B cell (primary cell): ENCODE measurements around the gene DHRS1. TPM values are rescaled to one million over a fixed set of nuclear protein-coding genes. Genes with fewer than 3 reads are reported as not detected.

Experiments
- ATAC-seq: fragments of 200-7000 bp; cut with Tn5 transposase; one replicate; pipeline ENCODE4 v1.10.0; 2021; ENCODE audit warnings: low read depth, mild to moderate bottlenecking, moderate number of reproducible peaks, moderate library complexity
- CTCF ChIA-PET: fragments of 350-600 bp; sonication (Branson Sonifier 250); formaldehyde crosslinking; loops from one replicate; lab custom pipeline; 2021; ENCODE audit warnings: antibody characterized with exemption, inconsistent platforms; lab: Charles Lee
- POLR2A ChIA-PET: fragments of 350-600 bp; sonication (Branson Sonifier 250); formaldehyde crosslinking; loops from one replicate; lab custom pipeline; 2021; ENCODE audit warnings: antibody characterized with exemption; lab: Charles Lee
- DNase-seq: peaks from one replicate; pipeline ENCODE4 v3.0.0; 2013
- H2AFZ ChIP-seq: 2 replicates; pipeline ENCODE4 v1.6.1; 2012; ENCODE audit warnings: mild to moderate bottlenecking, low read depth, low read length; ENCODE audit not compliant: insufficient read depth, poor library complexity, severe bottlenecking
- H3K27ac ChIP-seq, 2 donors: 1 replicate in 1 of 2; 2 replicates in 1 of 2; pipeline ENCODE4 v1.5.1; 2012 to 2013; ENCODE audit warnings: low read length in 2 of 2, mild to moderate bottlenecking in 2 of 2, moderate library complexity in 1 of 2
- H3K27me3 ChIP-seq, 4 experiments: fragments of 200-600 bp in 1 of 4; sonication (generic) in 1 of 4; replicated peaks in 1 of 4; 1 replicate in 2 of 4; 2 replicates in 2 of 4; pipeline versions ENCODE4 v1.6.1 to v1.7.0; 2013 to 2016; ENCODE audit warnings: low read length in 3 of 4, mild to moderate bottlenecking in 2 of 4, mixed read lengths in 1 of 4, moderate library complexity in 1 of 4; ENCODE audit not compliant: insufficient read depth in 4 of 4, control insufficient read depth in 3 of 4; ENCODE audit errors: control extremely low read depth in 1 of 4
- H3K36me3 ChIP-seq, 2 experiments: replicated peaks in 1 of 2; 1 replicate in 1 of 2; 2 replicates in 1 of 2; pipeline versions ENCODE4 v1.6.1 to v1.7.1; 2013; ENCODE audit warnings: low read length in 1 of 2; ENCODE audit not compliant: insufficient read depth in 2 of 2, control insufficient read depth in 1 of 2; ENCODE audit errors: control extremely low read depth in 1 of 2, extremely low read depth in 1 of 2
- H3K4me1 ChIP-seq, 2 donors: fragments of 200-600 bp in 1 of 2; sonication (generic) in 1 of 2; 1 replicate in 1 of 2; 2 replicates in 1 of 2; pipeline versions ENCODE4 v1.5.1 to v1.6.1; 2013 to 2017; ENCODE audit warnings: low read length in 2 of 2; ENCODE audit not compliant: control insufficient read depth in 2 of 2, insufficient read depth in 2 of 2
- H3K4me2 ChIP-seq: replicated peaks from 2 replicates; pipeline ENCODE3; 2012; ENCODE audit warnings: mild to moderate bottlenecking, low read depth, low read length; ENCODE audit not compliant: poor library complexity, severe bottlenecking
- H3K4me3 ChIP-seq, 5 experiments: fragments of 200-600 bp in 1 of 5; sonication (generic) in 1 of 5; 1 replicate in 3 of 5; 2 replicates in 2 of 5; pipeline versions ENCODE4 v1.5.1 to v1.7.0; 2011 to 2016; ENCODE audit warnings: low read length in 4 of 5, mild to moderate bottlenecking in 4 of 5, low read depth in 2 of 5, control low read depth in 1 of 5, moderate library complexity in 1 of 5; ENCODE audit not compliant: insufficient read depth in 1 of 5; ENCODE audit errors: control extremely low read depth in 1 of 5, extremely low read depth in 1 of 5
- H3K79me2 ChIP-seq: fragments of 200-600 bp; sonication (generic); one replicate; pipeline ENCODE4 v1.6.0; 2016; ENCODE audit warnings: low read length; ENCODE audit not compliant: control insufficient read depth, insufficient read depth
- H3K9ac ChIP-seq: fragments of 200-600 bp; sonication (generic); 2 replicates; pipeline ENCODE4 v1.6.1; 2017; ENCODE audit warnings: mild to moderate bottlenecking, low read length, moderate library complexity
- H3K9me3 ChIP-seq, 3 donors: one replicate each; pipeline versions ENCODE4 v1.6.1 to v1.7.1; 2013; ENCODE audit warnings: low read length in 2 of 3; ENCODE audit not compliant: control insufficient read depth in 2 of 3, insufficient read depth in 1 of 3; ENCODE audit errors: control extremely low read depth in 1 of 3
- H4K20me1 ChIP-seq: 2 replicates; pipeline ENCODE4 v1.6.0; 2012; ENCODE audit warnings: mild to moderate bottlenecking, low read length; ENCODE audit not compliant: insufficient read depth, control insufficient read depth, poor library complexity, severe bottlenecking
- H3K27ac Mint-ChIP-seq: one replicate; pipeline ENCODE4 v1.8.0; 2021; ENCODE audit warnings: mixed read lengths
- H3K27me3 Mint-ChIP-seq: one replicate; pipeline ENCODE4 v1.8.0; 2021; ENCODE audit warnings: mixed read lengths
- H3K4me1 Mint-ChIP-seq: one replicate; pipeline ENCODE4 v1.8.0; 2021; ENCODE audit warnings: mixed read lengths
- H3K4me3 Mint-ChIP-seq: one replicate; pipeline ENCODE4 v1.8.0; 2021; ENCODE audit warnings: mixed read lengths
- H3K9me3 Mint-ChIP-seq: one replicate; pipeline ENCODE4 v1.8.0; 2022; ENCODE audit warnings: mixed read lengths; ENCODE audit not compliant: insufficient read depth
- EZH2 ChIP-seq: IDR thresholded peaks from 2 replicates; pipeline ENCODE4 v1.6.1; 2012; ENCODE audit warnings: borderline replicate concordance, low read depth, mild to moderate bottlenecking, moderate library complexity, low read length; ENCODE audit not compliant: insufficient read depth, poor library complexity, severe bottlenecking
- WGBS: methylation state at CpG from one replicate; pipeline ENCODE4 v1.1.5; 2013; ENCODE audit warnings: missing lambda C conversion rate; ENCODE audit not compliant: insufficient coverage; 5-methylcytosine and 5-hydroxymethylcytosine counted together
- intact Hi-C: fragments of 100-400 bp; cut with micrococcal nuclease; formaldehyde crosslinking; loops from one replicate; pipeline ENCODE4 v1.10.0; 2022
- polyA plus RNA-seq: library from polyadenylated mRNA; depleted of rRNA; stranded (reverse); fragments of >200 nt; gene quantifications from 2 replicates; pipeline ENCODE4 v1.2.3, GENCODE V29; 2012
- total RNA-seq, 2 donors: library from RNA; stranded (reverse); fragments of 120-200 nt in 1 of 2; gene quantifications; 1 replicate in 1 of 2; 2 replicates in 1 of 2; pipeline versions ENCODE4 v1.2.3 to v1.2.4, GENCODE V29; 2013 to 2022
- TF ChIP-seq, protein P1 (sequence below): fragments of 200-600 bp; IDR thresholded peaks from one replicate; pipeline ENCODE4 v1.8.0; 2022; ENCODE audit warnings: antibody characterized with exemption, mild to moderate bottlenecking

Gene DHRS1
- total and polyA plus RNA-seq, 2 donors (not counting 1 experiment from before 2014, with no cell fraction given), result 42.7 to 76.9 TPM

DNA sequence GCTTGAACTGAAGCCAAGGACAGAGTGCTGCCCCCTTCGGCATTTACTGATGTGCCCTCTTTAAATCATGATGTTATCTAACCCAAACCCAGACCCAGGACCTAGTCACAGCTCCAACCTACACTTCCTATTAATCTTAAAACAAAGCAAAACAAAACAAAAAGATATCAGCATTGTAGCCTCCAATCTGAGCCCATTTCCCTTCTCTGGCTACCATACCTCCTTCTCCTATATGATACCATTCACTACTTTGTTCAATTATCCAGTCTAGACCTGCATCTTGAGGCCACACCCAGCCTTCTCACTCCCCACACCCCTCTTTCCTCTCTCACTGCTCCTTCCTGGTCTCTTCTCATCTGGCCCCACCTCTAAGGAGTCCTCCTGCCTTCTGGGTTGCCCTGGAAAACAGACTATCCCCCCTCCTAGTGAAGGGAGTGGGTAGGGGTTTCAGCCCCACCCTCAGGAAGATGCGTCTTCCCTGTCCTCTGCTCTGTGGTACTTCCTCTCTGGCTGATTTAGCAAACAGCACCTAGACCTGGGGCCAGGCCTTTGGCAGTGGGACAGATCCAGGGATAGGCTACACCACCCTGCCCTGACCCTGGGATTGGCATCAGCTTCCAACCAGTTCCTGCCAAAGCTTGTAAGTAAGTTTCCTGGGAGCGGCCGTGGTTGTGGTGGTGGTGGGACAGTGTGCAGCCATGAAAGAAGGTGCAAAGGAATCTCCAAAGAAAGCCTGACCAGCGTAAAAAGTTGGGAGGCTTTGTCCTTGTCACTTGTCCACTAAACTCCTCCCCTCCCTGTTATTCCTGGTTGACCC, 15.0 kb upstream of the DHRS1 start:
- Mint-ChIP-seq H3K27me3 (peaks cover 4% of the 10 kb centered on the region), H3K4me1 (peaks cover 42% of the 10 kb centered on the region), H3K27ac (peak overlapping the region; percentile 5), H3K4me3 (no peak overlapping the region), H3K9me3 (no peaks in the 10 kb centered on the region)
- Histone ChIP-seq H3K9ac (no peak overlapping the region), H3K9me3 (no peaks in the 10 kb centered on the region), H3K36me3 (no peaks in the 10 kb centered on the region), H3K27me3 (peaks cover 0 to 6% (median 0%) of the 10 kb centered on the region in 4 experiments), H2AFZ (no peak overlapping the region), H3K4me1 (peaks cover 38 to 48% of the 10 kb centered on the region in 2 donors), H3K27ac (no peak overlapping the region), H3K79me2 (no peaks in the 10 kb centered on the region), H3K4me2 (no peak overlapping the region), H3K4me3 (peak overlapping the region in 1 of 5 experiments; percentile 16), H4K20me1 (peaks cover 8% of the 10 kb centered on the region)
- 18% methylated on average over 1 of the region's 5 CpGs for WGBS
- no peak for TF ChIP-seq EZH2
- TF ChIP-seq, protein P1, sequence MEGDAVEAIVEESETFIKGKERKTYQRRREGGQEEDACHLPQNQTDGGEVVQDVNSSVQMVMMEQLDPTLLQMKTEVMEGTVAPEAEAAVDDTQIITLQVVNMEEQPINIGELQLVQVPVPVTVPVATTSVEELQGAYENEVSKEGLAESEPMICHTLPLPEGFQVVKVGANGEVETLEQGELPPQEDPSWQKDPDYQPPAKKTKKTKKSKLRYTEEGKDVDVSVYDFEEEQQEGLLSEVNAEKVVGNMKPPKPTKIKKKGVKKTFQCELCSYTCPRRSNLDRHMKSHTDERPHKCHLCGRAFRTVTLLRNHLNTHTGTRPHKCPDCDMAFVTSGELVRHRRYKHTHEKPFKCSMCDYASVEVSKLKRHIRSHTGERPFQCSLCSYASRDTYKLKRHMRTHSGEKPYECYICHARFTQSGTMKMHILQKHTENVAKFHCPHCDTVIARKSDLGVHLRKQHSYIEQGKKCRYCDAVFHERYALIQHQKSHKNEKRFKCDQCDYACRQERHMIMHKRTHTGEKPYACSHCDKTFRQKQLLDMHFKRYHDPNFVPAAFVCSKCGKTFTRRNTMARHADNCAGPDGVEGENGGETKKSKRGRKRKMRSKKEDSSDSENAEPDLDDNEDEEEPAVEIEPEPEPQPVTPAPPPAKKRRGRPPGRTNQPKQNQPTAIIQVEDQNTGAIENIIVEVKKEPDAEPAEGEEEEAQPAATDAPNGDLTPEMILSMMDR, result no peak
- no peak for ATAC-seq
- ChIA-PET CTCF (interaction anchor here (1.2 to 9.4 kb wide), 2 partner anchors 19 to 72 kb away, joined by 5 to 112 read pairs; partner anchors contain the start of gene TINF2), POLR2A (interaction anchor here (0.6 kb wide), 1 partner anchor 84 kb away, joined by 6 read pairs; no protein-coding TSS in a partner anchor)
- DNase-seq, result no peak
- intact Hi-C loops, result loop anchor here (5.0 kb wide), 1 partner anchor 302 kb away; no protein-coding TSS in a partner anchor
